ENCODE data around the gene ING2.

The ING2 gene

DNA sequence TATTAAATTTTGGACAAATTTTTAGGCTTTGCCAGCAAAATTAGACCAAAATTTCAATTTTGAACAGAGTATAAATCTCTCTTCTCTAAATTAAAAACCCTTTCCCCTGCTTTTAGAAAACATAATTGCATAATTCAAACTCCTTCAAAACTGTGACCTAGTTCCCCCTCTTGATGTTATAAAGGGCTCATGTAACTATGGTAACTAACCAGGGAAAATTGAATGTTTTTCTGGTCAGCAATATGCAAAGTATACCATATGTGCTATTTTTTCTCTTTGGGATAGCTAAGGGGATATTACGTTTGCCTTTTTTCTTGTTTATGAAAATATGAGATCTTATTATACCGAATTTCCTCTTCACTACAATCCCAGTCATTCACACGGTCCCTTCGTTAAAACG lies 5.1 kb upstream of the ING2 start:
- DNase-seq = no peak

DNA sequence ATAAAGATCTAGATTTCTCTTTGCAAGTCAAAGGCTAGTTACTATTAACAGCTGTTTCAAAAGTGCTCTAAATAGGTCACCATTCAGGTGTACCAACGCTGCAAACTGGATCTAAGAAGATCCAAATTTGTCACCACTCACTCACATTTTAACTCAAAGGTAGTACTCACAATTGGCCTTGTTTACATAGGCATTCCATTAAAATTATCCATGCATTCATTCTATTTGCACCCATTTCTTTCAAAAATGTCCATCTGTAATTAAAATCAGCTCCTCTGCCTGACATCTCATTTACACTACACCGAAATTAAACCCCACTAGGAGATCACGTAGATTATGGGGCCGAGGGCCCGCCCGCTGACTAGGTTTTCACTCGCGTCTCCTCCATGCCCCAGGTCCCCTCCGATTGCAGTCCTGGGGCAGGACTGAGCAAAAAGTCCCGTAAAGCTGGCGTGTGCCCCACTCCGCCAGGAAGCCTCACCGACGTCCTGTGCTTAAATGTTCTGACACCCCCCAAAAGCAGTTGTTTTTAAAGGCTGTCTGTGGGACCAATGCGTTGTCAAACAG lies 1.3 kb upstream of the ING2 start:
- DNase-seq = no peak

DNA sequence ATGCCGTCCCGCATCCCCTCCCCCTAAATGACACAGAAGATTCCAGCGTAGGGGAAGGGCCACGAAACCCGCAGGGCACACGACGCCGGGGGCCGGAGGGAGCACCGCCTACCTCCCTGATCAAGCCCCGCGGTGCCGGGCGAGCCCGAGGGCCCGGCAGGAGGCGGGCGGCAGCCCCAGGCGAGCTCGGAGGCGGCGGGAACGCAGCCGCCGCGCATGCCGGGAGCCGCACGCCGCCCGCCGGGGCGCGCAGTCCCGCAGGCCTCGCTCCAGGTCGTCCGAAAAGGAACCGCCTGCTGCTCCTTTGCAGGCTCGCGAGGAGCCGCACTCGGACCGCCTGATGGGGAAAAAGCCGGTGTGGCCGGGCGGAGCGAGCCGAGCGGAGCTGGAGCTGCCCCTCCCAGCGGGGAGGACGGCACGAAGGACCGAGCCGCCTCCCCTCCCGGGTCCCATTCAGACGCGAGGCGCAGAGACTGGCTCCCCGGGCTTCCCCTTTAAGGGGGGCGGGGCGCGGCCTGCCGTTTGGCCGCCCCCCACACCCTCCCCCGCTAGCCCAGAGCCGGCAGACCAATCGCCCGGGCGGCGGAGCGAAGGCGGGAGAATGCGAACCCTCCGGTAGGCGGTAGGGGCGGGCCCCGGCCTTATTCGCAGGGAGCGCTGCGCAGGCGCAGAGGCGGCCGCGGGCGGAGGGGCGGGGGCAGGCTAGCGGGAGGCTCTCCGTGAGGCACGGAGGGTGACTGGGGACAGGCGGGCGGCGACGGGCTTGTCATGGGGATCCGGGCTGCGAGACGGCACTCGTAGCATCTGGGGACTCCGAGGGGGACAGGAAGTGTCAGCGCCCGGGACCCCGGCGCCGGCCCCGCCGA lies 561 bp upstream of the ING2 start:
- peak; percentile 91 for DNase-seq

GRCh38 chr4:183505611-183506388 lies 942 bp downstream of the ING2 start:
- peak; percentile 73 for DNase-seq

DNA sequence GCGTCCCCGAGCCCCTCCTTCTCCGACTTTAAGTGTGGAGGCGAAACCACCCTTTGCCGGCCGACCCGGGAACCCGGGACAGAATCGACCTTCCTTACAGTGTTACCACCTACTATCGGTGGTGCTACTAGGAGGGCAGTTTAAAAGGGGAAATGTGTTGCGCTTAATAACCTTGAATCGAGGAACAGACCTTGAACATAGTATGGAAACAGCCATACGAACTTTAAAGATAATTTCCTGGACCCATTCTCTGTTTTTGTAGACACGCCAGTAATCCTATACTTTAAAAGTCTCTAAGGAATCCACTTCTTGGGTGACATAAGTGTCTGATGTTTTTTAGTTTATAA lies 1.5 kb downstream of the ING2 start:
- DNase-seq = no peak

DNA sequence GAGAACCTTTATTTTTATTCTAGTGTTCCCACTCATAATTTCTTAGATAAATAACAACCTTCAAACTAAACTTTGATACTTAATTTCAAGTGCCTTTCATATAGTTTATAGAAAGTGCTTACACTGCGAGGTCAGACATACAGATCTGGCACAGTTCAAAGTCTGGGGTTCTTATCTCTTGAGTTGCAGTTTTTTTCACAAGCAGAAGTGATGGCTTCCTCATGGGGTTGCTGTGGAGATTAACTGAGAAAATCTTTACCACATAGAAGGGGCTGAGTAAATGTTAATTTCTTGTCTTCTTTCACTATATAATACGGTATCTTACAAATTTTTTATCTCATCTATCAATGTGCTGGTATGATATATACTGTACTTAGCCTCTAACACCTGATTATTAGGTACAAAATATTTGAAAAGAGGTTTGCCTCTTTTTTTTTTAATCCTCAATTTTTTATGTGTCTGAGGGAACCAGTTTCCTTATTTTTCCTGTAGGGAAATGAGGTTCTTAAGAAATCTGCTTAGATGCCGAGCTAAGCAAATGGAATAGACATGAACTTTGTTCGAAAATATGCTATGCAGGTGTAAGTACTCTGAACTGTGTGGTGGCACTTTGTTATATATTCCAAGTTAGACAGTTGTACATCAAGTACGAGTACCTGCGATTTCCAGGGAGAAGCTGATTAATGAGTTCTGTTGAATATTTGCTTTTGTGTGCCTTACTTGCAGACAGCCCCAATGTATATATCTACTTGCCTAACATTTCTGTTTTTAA lies 3.3 kb downstream of the ING2 start:
- peak; percentile 68 for DNase-seq

DNA sequence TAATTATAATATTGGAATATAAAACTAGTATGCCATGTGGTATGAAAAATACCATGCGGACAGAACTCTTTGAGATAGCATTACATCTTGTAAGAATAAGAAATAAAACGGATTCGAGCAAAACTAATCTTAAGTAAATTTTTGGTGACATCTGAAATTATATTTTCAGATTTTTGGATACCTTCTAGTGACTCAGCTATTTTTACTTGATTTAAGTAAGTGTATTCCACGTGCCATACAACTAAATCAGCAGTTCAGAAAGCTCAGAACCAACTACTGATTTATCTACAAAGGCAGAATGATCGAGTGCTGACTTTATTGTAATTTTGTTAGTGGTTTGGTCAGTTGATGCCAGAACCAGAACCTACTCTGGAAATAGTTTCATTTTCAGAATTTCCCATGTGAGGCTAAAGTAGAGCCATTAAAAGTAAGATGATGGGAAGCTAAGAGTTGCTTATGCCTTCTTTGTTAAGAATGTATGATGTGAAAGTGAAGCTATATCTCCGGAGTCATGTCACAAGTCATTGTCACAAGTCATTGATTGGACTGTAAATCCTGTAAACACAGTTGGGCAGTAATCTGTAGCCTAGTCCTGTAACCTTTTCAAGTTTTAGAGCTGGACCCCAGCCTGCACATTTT lies 4.0 kb downstream of the ING2 start:
- no peak for DNase-seq

GRCh38 chr4:183515411-183515810 lies 10.6 kb downstream of the ING2 start:
- DNase-seq = no peak

- no peak for DNase-seq
Measured at GRCh38 chr4:183517194-183517593, 12.3 kb downstream of the ING2 start.

GRCh38 chr4:183517781-183518180 lies 12.9 kb downstream of the ING2 start:
- no peak for DNase-seq

DNA sequence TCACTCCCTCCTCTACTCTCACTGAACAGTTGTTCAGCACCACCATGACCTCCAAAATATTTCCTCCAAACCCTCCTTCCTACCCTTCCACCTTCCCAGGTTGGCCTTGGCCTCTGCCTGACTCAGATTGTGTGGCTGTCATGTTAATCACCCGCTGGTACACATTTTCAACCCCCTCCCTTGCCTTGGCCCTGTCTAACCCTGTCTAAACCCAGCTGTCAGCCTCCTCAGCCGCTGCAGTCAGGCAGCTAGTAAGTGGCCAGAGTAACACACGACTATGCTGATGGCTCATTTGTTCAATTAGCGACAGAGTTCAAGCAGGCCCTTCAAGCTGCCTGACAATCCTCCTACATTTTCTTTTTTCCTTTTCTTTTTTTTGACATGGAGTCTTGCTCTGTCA lies 18.0 kb downstream of the ING2 start:
- DNase-seq = no peak

DNA sequence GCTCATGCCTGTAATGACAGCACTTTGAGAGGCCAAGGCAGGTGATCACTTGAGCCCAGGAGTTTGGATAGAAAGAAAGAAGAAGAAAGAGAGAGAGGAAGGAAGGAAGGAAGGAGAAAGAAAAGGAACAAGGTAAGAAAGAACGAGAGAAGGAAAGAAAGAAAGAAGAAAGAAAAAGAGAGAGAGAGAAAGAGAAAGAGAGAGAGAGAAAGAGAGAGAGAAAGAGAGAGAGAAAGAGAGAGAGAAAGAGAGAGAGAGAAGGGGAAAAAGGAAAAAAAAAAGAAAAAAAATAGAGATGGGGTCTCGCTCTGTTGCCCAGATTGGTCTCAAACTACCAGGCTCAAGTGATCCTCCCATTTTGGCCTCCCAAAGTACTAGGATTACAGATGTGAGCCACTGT lies 22.5 kb downstream of the ING2 start:
- DNase-seq = no peak

GRCh38 chr4:183532821-183533220 lies 28.0 kb downstream of the ING2 start:
- no peak for DNase-seq

DNA sequence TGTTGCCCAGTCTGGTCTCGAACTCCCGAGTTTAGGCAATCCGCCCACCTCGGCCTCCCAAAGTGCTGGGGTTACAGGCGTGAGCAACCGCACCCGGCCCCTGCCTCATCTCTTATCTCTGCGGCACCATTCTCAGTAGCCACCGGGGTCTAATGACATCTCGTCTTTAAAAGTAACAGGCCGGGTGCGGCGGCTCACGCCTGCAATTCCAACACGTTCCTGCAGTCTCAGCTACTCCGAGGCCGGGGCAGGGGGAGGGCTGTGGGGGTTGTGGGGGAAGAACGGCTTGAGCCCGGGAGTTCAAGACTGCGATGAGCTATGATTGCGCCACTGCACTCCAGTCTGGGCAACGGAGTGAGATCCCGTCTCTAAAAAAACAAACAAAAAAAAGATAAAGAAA lies 28.8 kb downstream of the ING2 start:
- no peak for DNase-seq

DNA sequence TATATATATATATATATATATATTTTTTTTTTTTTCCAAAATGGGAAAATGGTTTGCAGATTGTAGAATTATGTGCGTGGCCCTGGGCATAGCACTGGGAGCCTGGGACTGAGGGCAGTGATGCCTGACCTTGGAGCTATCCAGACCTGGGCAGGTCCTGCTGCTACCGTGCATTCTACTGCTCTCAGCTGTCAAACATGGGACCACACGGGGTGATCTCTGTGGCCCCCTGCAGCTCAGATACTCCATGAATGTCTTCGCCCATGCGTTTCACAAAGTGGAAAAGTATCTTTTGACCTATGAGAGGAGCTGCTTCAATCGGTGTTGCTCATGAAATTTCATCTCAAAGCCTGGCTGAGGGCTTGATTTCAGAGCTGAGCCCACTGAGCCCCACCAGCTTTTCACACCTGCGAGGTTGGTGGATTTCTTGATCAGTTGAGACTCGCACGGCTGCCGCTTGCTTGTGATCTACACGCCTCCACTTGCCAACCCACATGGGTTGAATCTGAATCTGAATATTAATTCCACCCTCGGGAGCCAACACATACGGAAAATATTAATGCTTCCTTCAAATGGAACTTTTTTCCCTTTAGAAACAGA lies 35.7 kb downstream of the ING2 start:
- DNase-seq = no peak

- DNase-seq = no peak
Measured at GRCh38 chr4:183541010-183541751, 36.3 kb downstream of the ING2 start.

- no peak for DNase-seq
Measured at GRCh38 chr4:183541752-183542040, 36.8 kb downstream of the ING2 start.

DNA sequence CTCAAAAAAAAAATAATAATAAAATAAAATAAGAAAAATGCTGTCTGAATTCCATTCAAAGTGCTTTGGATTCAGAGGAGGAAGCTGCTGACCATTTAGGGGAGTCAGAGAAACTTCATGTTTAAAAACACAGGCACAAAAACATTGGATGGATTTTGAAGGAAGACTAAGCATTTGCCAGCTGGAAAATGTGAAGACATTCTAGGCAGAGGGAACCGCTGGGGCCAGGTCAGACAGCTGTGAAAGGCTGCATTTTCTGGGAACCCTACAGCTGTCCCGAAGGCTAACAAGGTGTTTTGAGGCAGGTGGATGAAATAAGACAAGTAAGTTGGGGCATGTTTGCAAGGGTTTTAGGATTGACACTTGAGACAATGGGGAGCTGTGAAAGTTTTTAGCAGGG lies 38.6 kb downstream of the ING2 start:
- no peak for DNase-seq

- no peak for DNase-seq
Measured at GRCh38 chr4:183544109-183544508, 39.3 kb downstream of the ING2 start.

GRCh38 chr4:183546376-183546775 lies 41.5 kb downstream of the ING2 start:
- DNase-seq = no peak

GRCh38 chr4:183548306-183548705 lies 43.4 kb downstream of the ING2 start:
- DNase-seq = no peak
